ENCODE data around the gene DZIP1L.
"Not testable (repeated sequence)": the region's sequence is repeated elsewhere in the genome, so short reads cannot be mapped to it uniquely, and the experiment has no call there.

DZIP1L gene

GRCh38 chr3:138114988-138115971 lies at the start of gene DZIP1L:
Gene DZIP1L (minus strand): TSS chr3:138115608. CDS start chr3:138103971, 11,637 bp downstream.
- peak; percentile 41 for DNase-seq

GRCh38 chr3:138165061-138165460 lies 49.7 kb upstream of the DZIP1L start:
- no peak for DNase-seq

GRCh38 chr3:138157743-138158142 lies 42.3 kb upstream of the DZIP1L start:
- no peak for DNase-seq

GRCh38 chr3:138154534-138154933 lies 39.1 kb upstream of the DZIP1L start:
- no peak for DNase-seq

- DNase-seq = no peak
Measured at GRCh38 chr3:138148503-138148902, 33.1 kb upstream of the DZIP1L start.

- DNase-seq = not testable (repeated sequence)
Measured at GRCh38 chr3:138142181-138142580, 26.8 kb upstream of the DZIP1L start.

GRCh38 chr3:138140940-138141339 lies 25.5 kb upstream of the DZIP1L start:
- DNase-seq = no peak

- DNase-seq = no peak
Measured at GRCh38 chr3:138139691-138140090, 24.3 kb upstream of the DZIP1L start.

- DNase-seq = no peak
Measured at GRCh38 chr3:138137861-138138260, 22.5 kb upstream of the DZIP1L start.

- no peak for DNase-seq
Measured at GRCh38 chr3:138136201-138136600, 20.8 kb upstream of the DZIP1L start.

- DNase-seq = no peak
Measured at GRCh38 chr3:138135833-138136194, 20.4 kb upstream of the DZIP1L start.

- no peak for DNase-seq
Measured at GRCh38 chr3:138135146-138135832, 19.9 kb upstream of the DZIP1L start.

- no peak for DNase-seq
Measured at GRCh38 chr3:138132239-138132638, 16.8 kb upstream of the DZIP1L start, which contains the start of gene A4GNT. Gene A4GNT (minus strand): TSS chr3:138132390. CDS start chr3:138131256, 1,134 bp downstream.

GRCh38 chr3:138127636-138128365 lies 12.4 kb upstream of the DZIP1L start:
- no peak for DNase-seq

GRCh38 chr3:138125548-138126221 lies 10.3 kb upstream of the DZIP1L start:
- DNase-seq = no peak

GRCh38 chr3:138124706-138125355 lies 9.4 kb upstream of the DZIP1L start:
- no peak for DNase-seq

GRCh38 chr3:138124188-138124587 lies 8.8 kb upstream of the DZIP1L start:
- no peak for DNase-seq

GRCh38 chr3:138119423-138119766 lies 4.0 kb upstream of the DZIP1L start:
- DNase-seq = no peak

- DNase-seq = peak; percentile 78
Measured at GRCh38 chr3:138118612-138119422, 3.4 kb upstream of the DZIP1L start.

GRCh38 chr3:138114431-138114918 lies 933 bp downstream of the DZIP1L start:
- no peak for DNase-seq

GRCh38 chr3:138113326-138113725 lies 2.1 kb downstream of the DZIP1L start:
- no peak for DNase-seq
